ENCODE data around the gene LEAP2.

GRCh38 chr5:132840896-132841295 lies 32.6 kb upstream of the LEAP2 start:
- TF ChIP-seq, protein P1, sequence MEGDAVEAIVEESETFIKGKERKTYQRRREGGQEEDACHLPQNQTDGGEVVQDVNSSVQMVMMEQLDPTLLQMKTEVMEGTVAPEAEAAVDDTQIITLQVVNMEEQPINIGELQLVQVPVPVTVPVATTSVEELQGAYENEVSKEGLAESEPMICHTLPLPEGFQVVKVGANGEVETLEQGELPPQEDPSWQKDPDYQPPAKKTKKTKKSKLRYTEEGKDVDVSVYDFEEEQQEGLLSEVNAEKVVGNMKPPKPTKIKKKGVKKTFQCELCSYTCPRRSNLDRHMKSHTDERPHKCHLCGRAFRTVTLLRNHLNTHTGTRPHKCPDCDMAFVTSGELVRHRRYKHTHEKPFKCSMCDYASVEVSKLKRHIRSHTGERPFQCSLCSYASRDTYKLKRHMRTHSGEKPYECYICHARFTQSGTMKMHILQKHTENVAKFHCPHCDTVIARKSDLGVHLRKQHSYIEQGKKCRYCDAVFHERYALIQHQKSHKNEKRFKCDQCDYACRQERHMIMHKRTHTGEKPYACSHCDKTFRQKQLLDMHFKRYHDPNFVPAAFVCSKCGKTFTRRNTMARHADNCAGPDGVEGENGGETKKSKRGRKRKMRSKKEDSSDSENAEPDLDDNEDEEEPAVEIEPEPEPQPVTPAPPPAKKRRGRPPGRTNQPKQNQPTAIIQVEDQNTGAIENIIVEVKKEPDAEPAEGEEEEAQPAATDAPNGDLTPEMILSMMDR (IDR thresholded peaks at IDR 0.05) = no peak
- no peak for TF ChIP-seq POLR2A (IDR thresholded peaks at IDR 0.05)
